H1 (cell line): ENCODE measurements around the gene TCFL5. TPM values are rescaled to one million over a fixed set of nuclear protein-coding genes. Genes with fewer than 3 reads are reported as not detected.

ENCODE experiments used
- ATF2 ChIP-seq: IDR thresholded peaks from 2 replicates; pipeline ENCODE4 v1.6.1; 2012; ENCODE audit warnings: low read length, inconsistent platforms
- BACH1 ChIP-seq: IDR thresholded peaks from 2 replicates; pipeline ENCODE4 v1.6.1; 2012; ENCODE audit warnings: low read length, improper control_type of control experiment
- CEBPB ChIP-seq: IDR thresholded peaks from 2 replicates; pipeline ENCODE4 v1.6.1; 2012; ENCODE audit warnings: low read depth, low read length
- CHD2 ChIP-seq: IDR thresholded peaks from 2 replicates; pipeline ENCODE4 v1.6.1; 2012; ENCODE audit warnings: low read length, improper control_type of control experiment
- CREB1 ChIP-seq: IDR thresholded peaks from 2 replicates; pipeline ENCODE4 v1.6.1; 2012; ENCODE audit warnings: inconsistent platforms
- CTBP2 ChIP-seq: IDR thresholded peaks from 2 replicates; pipeline ENCODE4 v1.7.0; 2011; ENCODE audit warnings: borderline replicate concordance, mild to moderate bottlenecking, moderate library complexity, mixed read lengths, low read length; ENCODE audit not compliant: insufficient read depth, insufficient read length
- CTCF ChIP-seq, 3 experiments: IDR thresholded peaks; 1 replicate in 2 of 3; 2 replicates in 1 of 3; pipeline versions ENCODE4 v1.5.1 to v1.6.1; 2011; ENCODE audit warnings: low read length in 3 of 3, mild to moderate bottlenecking in 3 of 3, inconsistent platforms in 2 of 3, low read depth in 1 of 3, moderate library complexity in 1 of 3; ENCODE audit not compliant: insufficient read depth in 1 of 3; ENCODE audit errors: control extremely low read depth in 1 of 3
- GABPA ChIP-seq: IDR thresholded peaks from 2 replicates; pipeline ENCODE4 v1.6.1; 2011; ENCODE audit warnings: mild to moderate bottlenecking, low read length, moderate library complexity, borderline replicate concordance; ENCODE audit not compliant: insufficient read depth
- HDAC2 ChIP-seq, 2 experiments: fragments of 300-600 bp in 1 of 2; sonication (generic) in 1 of 2; IDR thresholded peaks; 2 replicates each; pipeline ENCODE4 v1.6.1; 2011 to 2012; ENCODE audit warnings: low read depth in 2 of 2, low read length in 2 of 2, mild to moderate bottlenecking in 2 of 2, moderate library complexity in 2 of 2, borderline replicate concordance in 1 of 2, inconsistent platforms in 1 of 2
- JUND ChIP-seq: IDR thresholded peaks from 2 replicates; pipeline ENCODE4 v1.6.1; 2011; ENCODE audit warnings: mild to moderate bottlenecking, improper control_type of control experiment, low read length
- MAX ChIP-seq: IDR thresholded peaks from 2 replicates; pipeline ENCODE4 v1.6.1; 2012; ENCODE audit warnings: inconsistent platforms
- RXRA ChIP-seq: IDR thresholded peaks from 2 replicates; pipeline ENCODE4 v1.6.1; 2011; ENCODE audit warnings: low read depth, mild to moderate bottlenecking, low read length, moderate library complexity; ENCODE audit not compliant: insufficient read depth
- SIN3A ChIP-seq, 2 experiments: IDR thresholded peaks in 1 of 2; conservative IDR thresholded peaks in 1 of 2; 2 replicates each; pipeline ENCODE4 v1.6.1; 2011 to 2012; ENCODE audit warnings: low read length in 2 of 2, improper control_type of control experiment in 1 of 2, low read depth in 1 of 2, mild to moderate bottlenecking in 1 of 2
- YY1 ChIP-seq: IDR thresholded peaks from 2 replicates; pipeline ENCODE4 v1.6.1; 2011; ENCODE audit warnings: low read depth, mild to moderate bottlenecking, low read length
- polyA plus RNA-seq, 7 experiments: library from polyadenylated mRNA; depleted of rRNA in 3 of 7; stranded (reverse) in 5 of 7; unstranded in 2 of 7; fragments of >200 nt in 5 of 7; fragments of 200-250 nt in 2 of 7; gene quantifications; 1 replicate in 5 of 7; 2 replicates in 1 of 7; 4 replicates in 1 of 7; pipeline versions ENCODE4 v1.2.1 to v1.2.3, GENCODE V29; 2011 to 2013; ENCODE audit warnings: missing spikeins in 2 of 7, mixed read lengths in 2 of 7
- total RNA-seq: library from RNA; stranded (reverse); fragmentation: NEBNext Ultra II Directional; extraction: Animal tissue kit (Norgen Biotek cat#: 25700); gene quantifications from 2 replicates; pipeline ENCODE4 v1.2.1, GENCODE V29; 2021

TCFL5 gene
- total and polyA plus RNA-seq, 2 of the 8 experiments (the other 6 are each of a cell fraction or from before 2014, with no cell fraction given) = 6.2 to 15.0 TPM

GRCh38 chr20:62791301-62792181 lies 70.1 kb downstream of the TCFL5 start (continued):
- TF ChIP-seq CEBPB (no peak), SIN3A (conservative IDR thresholded peaks at IDR 0.05 in 1 of 2, IDR thresholded peaks at IDR 0.05 in 1 of 2; ENCODE audit: low read depth in 1 of 2, low read length in 2 of 2) (peak in 1 of 2 experiments; percentile 83; a peak in 2 of 4 replicates), GABPA (peak; percentile 76; the same call in 1 of the 2 replicates), BACH1 (peak; percentile 66), CTCF (IDR thresholded peaks at IDR 0.05; ENCODE audit: control extremely low read depth in 1 of 3, insufficient read depth in 1 of 3, low read depth in 1 of 3, low read length in 3 of 3) (peak; percentile 87 to 99 (median 99)), YY1 (peak; percentile 53), RXRA (0 out of 2 replicates have a peak, but pooled peaks have one; percentile 44), MAX (peak; percentile 77), CREB1 (peak; percentile 32; the same call in 1 of the 2 replicates), HDAC2 (IDR thresholded peaks at IDR 0.05; ENCODE audit: borderline replicate concordance in 1 of 2, low read depth in 2 of 2, low read length in 2 of 2) (peak in 1 of 2 experiments; percentile 75; a peak in 1 of 4 replicates), ATF2 (no peak), JUND (0 out of 2 replicates have a peak, but pooled peaks have one; percentile 50), CTBP2 (peak; percentile 94), CHD2 (0 out of 2 replicates have a peak, but pooled peaks have one; percentile 41)
- TF ChIP-seq, all 59 proteins: peak for 17
